ENCODE data around the gene PRX.
"Not testable (repeated sequence)": the region's sequence is repeated elsewhere in the genome, so short reads cannot be mapped to it uniquely, and the experiment has no call there.

Gene PRX

GRCh38 chr19:40441719-40442253 is 28.6 kb upstream of the PRX start:
- no peak for DNase-seq (ENCODE audit: low spot score)

GRCh38 chr19:40438284-40438683 is 25.1 kb upstream of the PRX start:
- no peak for DNase-seq (ENCODE audit: low spot score)

GRCh38 chr19:40433391-40434216 is 20.4 kb upstream of the PRX start:
- peak; percentile 92 for DNase-seq (ENCODE audit: low spot score)

GRCh38 chr19:40432760-40433159 is 19.6 kb upstream of the PRX start:
- not testable (repeated sequence) for DNase-seq (ENCODE audit: low spot score)

DNA sequence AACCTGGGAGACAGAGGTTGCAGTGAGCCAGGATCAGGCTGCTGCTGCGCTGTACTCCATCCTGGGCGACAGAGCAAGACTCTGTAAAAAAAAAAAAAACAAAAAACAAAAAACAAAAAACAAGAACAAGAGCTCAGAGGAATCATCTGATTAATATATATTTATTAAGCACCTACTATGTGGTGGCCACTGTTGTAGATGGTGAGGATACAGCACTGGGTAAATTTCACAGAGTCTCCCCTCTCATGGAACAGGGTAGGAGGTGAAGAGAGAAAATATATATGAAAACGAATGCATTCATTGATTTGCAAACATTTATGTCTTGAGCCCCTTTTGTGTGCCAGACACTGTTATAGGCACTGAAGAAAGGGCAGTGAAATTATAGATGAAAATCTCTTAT is 18.5 kb upstream of the PRX start:
- no peak for DNase-seq (ENCODE audit: low spot score)

DNA sequence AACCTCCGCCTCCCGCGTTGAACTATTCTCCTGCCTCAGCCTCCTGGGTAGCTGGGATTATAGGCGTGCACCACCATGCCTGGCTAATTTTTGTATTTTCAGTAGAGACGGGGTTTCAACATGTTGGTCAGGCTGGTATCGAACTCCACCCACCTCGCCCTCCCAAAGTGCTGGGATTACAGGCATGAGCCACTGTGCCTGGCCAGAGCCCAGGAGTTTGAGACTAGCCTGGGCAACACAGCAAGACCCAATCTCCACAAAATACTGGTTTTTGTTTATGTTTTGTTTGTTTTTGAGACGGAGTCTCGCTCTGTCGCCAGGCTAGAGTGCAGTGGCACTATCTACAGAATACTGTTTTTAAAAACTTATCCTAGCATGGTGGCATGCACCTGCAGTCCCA is 17.1 kb upstream of the PRX start:
- not testable (repeated sequence) for DNase-seq (ENCODE audit: low spot score)

GRCh38 chr19:40428197-40428596 is 15.0 kb upstream of the PRX start:
- not testable (repeated sequence) for DNase-seq (ENCODE audit: low spot score)

GRCh38 chr19:40425450-40426287 is 12.5 kb upstream of the PRX start, which contains the start of gene SERTAD1:
Gene SERTAD1, minus strand, starts transcription at chr19:40425992. Its CDS starts 2,446 bp downstream, at chr19:40423546.
- DNase-seq (ENCODE audit: low spot score), result peak; percentile 100

DNA sequence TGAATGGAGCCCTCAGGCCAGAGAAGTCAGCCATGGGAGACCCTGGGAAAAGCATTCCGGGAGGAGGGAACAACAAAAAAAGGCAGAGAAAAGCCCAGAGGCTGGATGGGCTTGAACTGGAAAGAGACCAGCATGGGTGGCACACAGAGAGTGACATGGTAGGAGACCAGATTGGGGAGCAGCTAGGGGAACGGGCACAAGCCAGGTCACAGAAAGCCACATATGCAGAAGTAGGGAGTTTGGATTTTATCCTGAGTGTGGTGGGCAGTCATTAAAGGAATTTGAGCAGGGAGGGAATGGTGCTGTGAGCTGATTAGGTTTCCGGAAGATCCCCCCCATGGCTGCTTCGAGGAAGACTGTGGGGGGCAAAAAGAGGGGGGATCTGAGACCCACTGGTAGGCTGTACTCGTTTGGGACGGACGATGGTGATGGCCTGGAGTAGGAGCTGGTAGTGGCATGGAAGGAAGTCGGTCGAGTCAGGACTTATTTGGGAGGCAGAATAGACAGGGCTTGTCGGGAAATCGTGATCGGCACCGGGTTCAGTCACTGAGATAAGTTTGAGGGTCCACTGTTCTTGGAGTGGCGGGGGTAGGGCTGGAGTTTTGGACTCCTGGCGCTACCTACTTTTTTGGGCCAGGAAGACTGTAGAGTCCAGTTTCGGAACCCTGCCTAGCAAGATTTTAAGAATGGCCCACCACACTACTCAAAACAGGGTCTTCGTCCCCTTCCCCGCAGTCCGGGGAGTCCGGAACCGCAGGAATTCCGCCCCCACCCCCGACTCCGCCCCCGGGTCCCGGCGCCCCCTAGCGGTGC is 11.7 kb upstream of the PRX start:
- peak; percentile 46 for DNase-seq (ENCODE audit: low spot score)

DNA sequence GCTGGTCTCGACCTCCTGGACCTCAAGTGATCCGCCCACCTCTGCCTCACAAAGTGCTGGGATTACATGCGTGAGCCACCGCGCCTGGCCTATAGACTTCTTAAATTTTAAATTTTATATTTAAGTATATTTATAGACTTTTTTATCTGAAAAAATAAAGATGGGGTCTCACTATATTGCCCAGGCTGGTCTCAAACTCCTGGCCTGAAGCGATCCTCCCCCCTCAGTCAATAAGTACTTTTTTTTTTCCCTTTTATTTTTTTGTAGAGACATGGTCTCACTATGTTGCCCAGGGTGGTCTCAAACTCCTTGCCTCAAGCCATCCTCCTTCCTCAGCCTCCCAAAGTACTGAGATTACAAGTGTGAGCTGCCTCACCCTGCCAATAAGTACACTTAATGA is 10.8 kb upstream of the PRX start:
- no peak for DNase-seq (ENCODE audit: low spot score)

GRCh38 chr19:40422748-40423566 is 9.8 kb upstream of the PRX start:
- DNase-seq (ENCODE audit: low spot score), result no peak

GRCh38 chr19:40421993-40422747 is 9.0 kb upstream of the PRX start:
- no peak for DNase-seq (ENCODE audit: low spot score)

DNA sequence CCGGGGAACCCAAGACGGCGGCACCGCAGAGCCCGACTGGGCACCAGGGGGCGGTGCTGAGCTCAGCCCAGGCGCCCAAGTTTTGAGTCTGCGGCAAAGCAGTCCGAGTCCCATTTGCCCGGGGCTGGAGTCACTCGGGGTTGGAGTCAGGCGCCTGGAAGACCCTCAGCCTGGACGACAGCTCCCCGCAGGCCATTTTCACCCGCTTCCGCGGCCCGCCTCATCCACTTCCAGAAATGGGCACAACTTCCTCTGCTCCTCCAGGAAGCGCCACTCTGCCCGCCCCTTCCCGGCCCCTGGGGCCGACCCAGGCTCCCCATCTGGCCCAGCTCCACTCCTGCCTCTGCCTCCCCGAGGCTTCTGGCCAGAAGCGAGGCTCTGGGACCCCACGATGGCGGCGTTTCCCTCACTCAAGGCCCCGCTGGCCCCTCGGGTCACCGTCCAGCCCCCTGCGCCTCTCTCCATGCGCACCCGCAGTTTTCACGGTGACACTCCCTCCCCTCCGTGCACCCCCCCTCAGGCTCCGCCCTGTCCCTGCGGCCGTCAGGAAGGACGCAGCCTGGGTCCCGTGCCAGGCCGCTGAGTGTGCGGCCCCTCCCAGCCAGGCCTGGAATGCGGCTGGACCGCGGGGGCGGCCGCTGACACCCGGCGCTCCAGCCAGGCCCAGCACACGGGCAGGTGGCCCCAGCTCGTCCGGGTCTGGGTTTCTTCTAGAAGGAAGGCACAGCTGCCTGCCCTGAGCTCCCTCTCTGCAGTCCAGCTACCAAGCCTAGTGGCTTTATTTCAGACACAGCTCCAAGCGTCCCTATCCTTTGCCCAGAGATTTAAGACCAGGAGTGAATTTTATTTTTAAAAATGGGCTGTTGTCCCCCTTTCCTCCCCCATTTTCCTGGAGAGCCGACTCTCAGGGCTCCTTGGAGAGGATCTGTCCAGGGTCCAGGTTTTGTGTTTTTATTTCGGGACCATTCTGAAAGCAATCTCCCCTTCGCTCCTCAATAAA is 7.9 kb upstream of the PRX start:
- peak; percentile 94 for DNase-seq (ENCODE audit: low spot score)

- no peak for DNase-seq (ENCODE audit: low spot score)
Measured at GRCh38 chr19:40420451-40420765, 7.2 kb upstream of the PRX start.

DNA sequence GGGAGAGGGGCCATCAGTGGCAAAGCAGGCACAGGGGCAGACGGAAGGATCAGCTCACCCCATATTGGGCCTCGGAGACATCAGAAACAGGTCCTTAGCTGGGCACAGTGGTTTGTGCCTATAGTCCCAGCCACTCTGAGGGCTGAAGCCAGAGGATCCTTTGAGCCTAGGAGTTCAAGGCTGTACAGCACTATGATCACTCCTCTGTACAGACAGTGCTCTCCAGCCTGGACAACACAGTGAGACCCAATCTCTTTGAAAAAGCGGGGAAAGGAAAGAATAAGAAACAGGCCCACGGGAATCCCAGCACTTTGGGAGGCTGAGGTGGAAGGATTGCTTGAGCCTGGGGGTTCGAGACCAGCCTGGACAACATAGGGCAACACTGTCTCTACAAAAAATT is 6.6 kb upstream of the PRX start:
- no peak for DNase-seq (ENCODE audit: low spot score)

GRCh38 chr19:40419066-40419612 is 6.0 kb upstream of the PRX start:
- no peak for DNase-seq (ENCODE audit: low spot score)

GRCh38 chr19:40418040-40418439 is 4.9 kb upstream of the PRX start:
- no peak for DNase-seq (ENCODE audit: low spot score)

GRCh38 chr19:40417643-40417981 is 4.4 kb upstream of the PRX start:
- no peak for DNase-seq (ENCODE audit: low spot score)

All from SW480 (cell line).